OCI-M2 (cell line): ENCODE results near the gene EDARADD.

Experiments used
- DNase-seq: peaks from one replicate; lab custom pipeline; 2025; ENCODE audit not compliant: unreplicated experiment; lab: John Stamatoyannopoulos, UW

The EDARADD gene

DNA sequence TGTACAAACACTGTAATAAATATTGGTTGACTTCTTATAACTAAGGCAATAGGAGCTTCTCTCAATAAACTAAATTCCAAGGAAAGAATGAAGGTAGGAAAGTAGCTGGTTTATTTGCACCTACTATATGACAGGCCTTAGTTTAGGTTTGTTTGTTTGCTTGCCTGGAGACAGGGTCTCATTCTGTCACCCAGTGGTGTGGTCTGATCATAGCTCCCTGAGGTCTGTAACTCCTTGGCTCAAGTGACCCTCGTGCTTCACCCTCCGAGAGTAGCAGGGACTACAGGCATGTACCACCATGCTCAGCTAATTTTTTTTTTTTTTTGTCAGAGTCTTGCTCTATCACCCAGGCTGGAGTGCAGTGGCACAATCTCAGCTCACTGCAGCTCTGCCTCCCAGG is 1.9 kb upstream of the EDARADD start:
- no peak for DNase-seq

- no peak for DNase-seq
Measured at GRCh38 chr1:236394879-236395229, 768 bp downstream of the EDARADD start.

- DNase-seq: no peak
Measured at GRCh38 chr1:236395230-236395946, 1.3 kb downstream of the EDARADD start.

DNA sequence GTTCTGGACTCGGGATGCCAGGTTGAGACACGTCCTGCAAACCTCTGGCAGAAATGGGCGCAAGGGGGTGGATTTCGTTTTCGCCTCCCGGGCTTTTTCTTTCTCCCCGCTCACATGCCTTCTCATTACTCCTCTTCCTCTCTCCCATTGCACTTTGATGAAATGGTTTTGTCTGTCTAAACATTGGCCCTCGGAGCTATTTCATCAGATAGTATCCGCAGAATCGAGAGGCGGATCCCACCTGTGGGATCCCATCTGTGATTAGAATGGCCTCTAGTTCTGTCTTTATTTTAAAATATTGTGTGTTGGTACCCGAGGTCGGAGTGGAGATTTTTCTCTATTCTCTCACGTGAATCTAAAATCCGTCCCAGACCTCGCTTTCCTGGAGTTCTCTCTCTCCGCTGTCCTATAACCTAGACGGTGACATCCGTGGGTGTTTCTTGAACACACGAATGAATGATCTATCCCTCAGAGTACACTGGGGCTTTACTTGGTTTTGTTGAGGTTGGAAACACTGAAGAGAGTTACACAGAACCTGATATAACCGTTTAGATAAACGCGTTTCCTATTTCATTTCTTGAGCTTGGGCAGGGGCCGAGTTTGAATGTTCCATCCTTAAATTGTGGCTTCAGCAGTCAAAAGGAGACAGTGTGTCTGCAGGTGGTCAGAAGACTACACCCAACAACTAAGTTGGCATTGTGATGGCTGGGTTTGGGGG is 2.0 kb downstream of the EDARADD start:
- DNase-seq: no peak

GRCh38 chr1:236396665-236397043 is 2.6 kb downstream of the EDARADD start:
- DNase-seq: no peak

GRCh38 chr1:236397173-236397759 is 3.2 kb downstream of the EDARADD start:
- DNase-seq: no peak

DNA sequence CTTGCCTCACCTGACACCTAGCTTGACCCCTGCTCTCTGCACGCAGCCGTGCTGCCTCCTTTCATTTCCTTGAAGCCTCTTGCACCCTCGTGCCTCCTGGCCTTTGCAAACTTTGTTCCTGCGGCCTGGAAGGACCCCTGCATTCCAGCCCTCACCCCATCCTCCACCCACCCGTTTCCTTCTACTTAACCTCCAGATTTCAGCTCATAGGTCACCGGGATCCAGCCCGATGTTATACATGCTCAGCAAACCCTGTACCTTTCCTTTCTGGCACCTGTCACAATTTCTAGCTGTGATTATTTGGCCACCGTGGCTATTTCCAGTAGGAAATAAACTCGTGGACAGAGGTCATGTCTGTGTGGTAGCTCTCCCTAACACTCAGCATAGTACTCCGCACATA is 4.5 kb downstream of the EDARADD start:
- DNase-seq: no peak

DNA sequence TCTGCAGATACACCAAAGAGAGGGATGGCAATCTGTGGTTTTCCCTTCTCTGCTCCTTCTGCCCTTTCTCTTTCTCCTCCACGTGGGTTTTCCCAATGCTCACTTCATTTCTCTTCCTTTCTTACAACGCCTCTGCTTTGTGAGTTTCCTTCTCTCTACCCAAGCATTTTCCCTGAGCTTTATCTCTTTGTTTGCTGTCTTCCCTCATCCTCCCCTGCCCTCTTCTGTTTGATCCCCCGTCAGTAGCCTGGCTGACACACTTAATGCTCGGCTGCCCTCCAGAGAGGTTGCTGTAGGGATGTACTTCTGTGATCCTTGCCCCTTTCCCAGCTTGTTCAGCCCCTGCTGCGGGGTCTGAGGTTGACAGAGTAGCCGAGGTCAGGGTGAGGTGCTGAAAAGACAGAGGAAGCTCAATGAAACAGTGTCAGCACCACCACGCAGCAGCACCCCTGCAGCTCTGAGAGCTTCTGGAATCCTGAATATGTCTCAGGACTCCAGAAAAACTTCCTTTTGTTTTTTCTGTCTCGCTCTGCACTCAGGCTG is 6.0 kb downstream of the EDARADD start:
- DNase-seq: no peak

- DNase-seq: no peak
Measured at GRCh38 chr1:236401698-236402097, 7.6 kb downstream of the EDARADD start.

GRCh38 chr1:236403905-236404696 is 10.0 kb downstream of the EDARADD start:
- DNase-seq: no peak

DNA sequence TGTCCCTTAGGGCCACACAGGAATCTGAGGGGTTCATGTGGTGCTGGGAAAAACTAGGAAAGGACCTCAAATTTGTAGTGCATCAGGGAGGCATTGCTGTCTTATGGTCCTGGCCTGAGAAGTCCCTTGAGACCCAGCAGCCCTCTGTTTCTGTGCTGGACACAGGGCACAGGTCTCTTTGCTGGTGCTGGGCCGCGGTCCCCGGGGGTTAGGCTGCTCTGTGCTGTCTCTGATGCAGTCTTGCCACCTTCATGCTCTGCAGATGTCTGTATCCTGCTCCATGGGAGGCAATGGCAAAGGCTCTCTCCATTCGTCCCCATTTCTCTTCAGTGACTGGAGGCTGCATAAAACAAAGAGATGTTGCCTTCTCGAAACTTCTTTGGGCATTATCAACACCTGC is 13.0 kb downstream of the EDARADD start:
- no peak for DNase-seq

DNA sequence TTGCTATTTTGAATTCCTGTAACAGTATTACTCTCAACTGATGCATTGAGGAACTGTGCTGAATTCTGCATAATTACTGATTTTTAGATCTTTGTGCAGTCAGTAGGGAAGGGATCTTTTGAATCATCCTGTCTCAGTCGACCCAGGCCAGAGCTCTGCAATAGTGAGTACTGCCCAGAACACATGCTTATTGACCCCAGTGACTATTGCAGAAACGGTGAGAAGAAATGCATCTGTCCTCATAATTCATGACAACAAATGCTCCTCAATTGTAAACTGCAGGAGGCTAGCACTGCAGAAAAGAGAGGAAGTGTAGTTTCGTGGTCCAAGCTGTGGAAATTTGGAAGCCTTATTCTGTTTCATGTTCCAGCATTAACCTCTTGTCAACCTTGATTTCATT is 19.6 kb downstream of the EDARADD start:
- DNase-seq: no peak

DNA sequence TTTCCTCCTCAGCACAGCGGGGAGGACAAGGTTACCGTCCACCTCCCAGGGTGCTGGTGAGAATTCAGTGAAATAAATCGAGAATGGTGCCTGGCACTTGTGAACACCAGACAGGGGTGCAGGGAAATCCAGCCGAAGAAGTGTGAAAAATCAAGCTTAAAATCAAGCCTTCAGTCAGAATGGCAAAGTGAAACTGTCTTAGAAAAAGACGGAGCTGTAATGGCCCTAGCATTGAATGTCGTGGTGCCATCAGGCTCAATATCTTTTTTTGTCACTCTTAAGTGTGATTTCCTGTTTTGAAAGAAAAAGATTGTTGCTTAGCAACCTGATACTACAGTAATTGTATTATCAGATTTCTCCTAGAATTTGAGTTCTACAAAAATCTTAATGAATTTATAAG is 22.1 kb downstream of the EDARADD start:
- DNase-seq: no peak

DNA sequence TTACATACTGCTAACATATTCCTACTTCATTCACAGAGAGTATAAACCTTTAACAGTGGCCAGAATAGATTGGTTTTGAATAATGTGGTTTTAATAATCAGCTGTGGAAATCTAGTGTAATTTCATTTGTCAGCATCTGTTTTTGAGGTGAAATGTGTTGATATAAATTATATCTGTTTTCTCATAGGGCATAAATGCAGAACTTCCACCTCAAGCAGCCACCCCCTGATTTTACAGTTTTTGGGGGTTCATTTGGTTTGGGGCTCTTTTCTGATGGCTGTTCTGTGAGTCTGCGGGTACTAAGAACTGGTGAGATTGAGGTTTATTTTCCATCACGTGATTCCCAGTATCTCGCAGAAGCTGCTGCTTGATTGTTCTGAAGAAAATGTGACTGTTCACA is 23.2 kb downstream of the EDARADD start:
- DNase-seq: no peak

- no peak for DNase-seq
Measured at GRCh38 chr1:236419502-236419901, 25.4 kb downstream of the EDARADD start.

GRCh38 chr1:236421022-236421421 is 26.9 kb downstream of the EDARADD start:
- DNase-seq: no peak

GRCh38 chr1:236421850-236422516 is 27.9 kb downstream of the EDARADD start:
- no peak for DNase-seq

- DNase-seq: no peak
Measured at GRCh38 chr1:236422517-236422876, 28.4 kb downstream of the EDARADD start.

DNA sequence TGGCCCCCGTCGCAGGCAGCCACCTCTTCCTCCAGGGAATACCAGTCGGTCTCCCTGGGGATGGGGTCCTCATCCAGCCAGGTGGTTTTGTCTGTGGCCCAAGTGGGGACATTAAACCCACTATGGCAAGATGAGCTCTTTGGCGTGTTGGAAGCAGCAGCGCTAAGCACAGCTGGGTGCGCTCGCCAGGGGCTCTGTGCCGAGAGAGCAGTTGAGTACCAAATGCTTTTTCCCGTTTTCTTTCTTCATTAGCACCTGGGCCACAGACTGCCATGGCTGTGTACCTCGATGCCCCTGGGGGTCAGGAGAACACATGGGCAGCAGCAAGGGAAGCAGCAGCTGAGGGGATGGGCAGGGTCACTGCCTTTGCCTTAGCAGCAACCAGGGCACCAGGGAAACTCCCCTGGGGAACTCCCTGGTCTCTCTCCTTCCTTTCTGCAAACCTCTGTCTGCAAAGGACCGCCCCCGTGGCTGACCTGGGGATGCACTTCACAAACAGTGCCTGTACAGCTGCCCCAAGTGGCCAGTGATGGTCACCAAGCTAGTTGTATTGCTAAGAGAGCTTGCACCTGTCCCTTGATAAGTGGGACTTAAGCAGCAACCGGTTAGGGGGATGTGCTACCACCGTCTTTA is 31.1 kb downstream of the EDARADD start:
- no peak for DNase-seq

GRCh38 chr1:236426215-236426614 is 32.1 kb downstream of the EDARADD start:
- no peak for DNase-seq
